ENCODE measurements around the gene AGTRAP.
A peak's percentile ranks its signal among the peaks of the same experiment; 100 is the strongest.

AGTRAP gene

DNA sequence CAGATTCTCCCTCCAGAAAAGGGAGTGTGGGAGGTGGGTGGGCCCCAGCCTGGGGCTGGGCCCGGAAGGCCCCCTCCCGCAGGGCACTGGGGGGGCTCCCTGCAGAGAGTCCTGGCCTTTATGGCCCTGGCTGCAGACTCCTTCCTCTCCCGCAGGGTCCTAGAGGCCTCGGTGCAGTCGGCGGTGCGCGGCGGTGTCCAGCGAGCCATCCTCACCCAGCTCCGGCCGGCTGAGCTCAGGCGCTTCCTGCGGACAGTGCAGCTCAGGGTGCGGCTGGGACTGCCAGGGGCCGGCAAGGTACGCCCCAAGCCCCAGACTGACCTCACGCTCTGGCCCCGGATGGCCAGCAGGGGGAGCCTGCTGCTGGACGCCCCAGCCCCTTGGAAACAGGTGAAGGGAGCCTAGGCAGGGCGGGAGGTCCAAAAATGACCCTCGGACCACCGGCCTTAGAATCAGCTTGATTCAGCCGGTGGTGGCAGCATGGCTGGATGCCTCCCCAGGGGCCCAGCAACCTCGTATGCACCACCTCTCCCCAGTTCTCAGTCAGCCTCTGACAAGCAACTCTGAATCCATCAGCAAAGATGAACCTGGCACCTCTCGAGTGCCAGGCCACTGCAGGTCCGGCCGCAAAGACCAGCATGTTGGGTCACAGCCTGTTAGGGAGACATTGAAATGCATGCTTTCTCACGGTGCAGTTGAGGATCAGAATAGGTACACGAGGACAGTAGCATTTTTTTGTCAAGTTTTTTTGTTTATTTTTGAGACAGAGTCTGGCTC lies 49.2 kb downstream of the AGTRAP start:
- DNase-seq, result peak; percentile 11

DNA sequence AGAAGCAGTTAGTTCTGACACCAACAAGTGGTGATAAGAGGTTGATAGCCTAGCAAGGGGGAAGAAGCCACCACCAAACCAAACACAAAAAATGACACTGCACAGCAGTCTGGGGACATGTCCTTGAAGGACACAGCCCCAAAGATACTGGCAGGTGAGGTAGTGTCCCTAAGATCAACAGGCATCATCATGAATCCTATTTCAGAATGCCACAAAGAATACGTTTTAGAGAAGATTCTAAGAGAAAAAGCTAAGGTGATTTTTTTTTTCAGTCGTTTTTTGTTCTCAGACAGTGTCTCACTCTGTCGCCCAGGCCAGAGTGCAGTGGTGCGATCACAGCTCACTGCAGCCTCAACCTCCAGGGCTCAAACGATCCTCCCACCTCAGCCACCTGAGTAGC lies 50.2 kb downstream of the AGTRAP start:
- no peak for DNase-seq

- peak; percentile 10 for DNase-seq
Measured at GRCh38 chr1:11787251-11787803, 51.4 kb downstream of the AGTRAP start.

- no peak for DNase-seq
Measured at GRCh38 chr1:11787804-11788436, 52.0 kb downstream of the AGTRAP start.

DNA sequence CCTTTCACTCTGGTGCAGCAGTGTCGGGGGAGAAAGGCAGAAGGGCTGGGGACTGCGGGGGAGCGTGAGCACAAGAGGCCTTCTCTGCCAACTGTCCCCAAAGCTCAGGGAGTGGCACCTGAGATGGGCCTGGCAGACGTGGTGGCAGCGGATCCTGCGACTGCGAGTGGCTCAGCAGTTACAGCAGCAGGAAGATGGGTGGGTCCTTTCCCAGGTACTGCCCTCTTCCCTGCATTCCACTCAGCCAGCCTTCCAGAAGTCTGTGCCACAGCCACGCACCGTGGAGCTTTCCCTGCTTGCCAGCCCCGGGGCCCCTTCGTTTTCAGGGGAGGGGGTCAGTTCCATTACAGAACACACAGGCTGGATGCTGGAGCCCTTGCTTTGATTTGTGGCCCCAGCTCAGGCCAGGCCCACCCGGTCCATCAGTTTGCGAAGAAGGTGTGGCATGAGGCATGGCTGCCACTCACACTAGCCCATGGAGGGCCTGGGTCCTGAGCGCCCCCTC lies 52.7 kb downstream of the AGTRAP start:
- no peak for DNase-seq

DNA sequence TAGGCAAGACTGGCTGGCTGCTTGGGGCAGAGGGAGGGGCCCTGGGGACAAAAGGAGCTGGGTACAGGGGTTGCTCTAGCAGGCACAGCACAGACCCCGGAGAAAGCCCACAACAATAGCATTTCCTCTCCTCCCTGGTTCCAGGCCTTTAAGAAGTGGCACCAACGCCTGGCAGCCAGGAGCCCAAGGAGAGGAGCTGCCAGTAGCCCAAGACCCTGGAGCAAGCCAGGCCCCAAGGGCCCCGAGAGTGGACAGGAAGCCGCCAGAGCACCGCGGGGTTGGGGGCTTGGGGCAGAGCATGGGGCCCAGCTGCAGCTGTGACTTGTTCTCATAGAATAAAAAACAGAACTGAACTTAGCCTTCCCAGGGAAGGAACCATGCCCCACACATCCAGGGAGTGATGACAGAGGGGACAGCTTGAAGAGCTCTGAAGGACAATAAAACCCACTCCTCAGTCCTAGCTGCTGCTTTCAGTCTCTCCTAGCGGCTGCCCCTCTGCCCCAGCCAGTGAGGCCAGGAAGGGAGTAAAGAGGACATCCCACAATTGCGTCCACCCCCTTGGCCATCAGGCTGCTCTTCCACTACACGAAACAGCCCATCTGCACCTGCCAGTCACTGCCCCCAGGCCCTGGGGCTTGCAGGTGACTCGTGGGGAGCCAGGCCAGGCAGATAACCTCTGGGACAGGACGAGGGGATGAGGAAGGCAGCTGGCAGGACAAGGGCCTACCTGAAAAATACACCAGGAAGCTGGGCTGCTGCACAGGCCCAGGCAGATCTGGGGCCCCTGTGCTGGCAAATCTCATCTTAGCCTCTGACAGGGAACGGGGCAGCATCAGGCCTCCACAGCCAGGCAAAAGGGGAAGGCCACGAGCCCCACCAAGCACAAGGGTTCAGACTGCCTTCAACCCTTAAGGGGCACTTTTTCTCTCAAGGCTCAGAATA lies 53.5 kb downstream of the AGTRAP start:
- no peak for DNase-seq

- DNase-seq, result no peak
Measured at GRCh38 chr1:11790101-11790879, 54.4 kb downstream of the AGTRAP start.

DNA sequence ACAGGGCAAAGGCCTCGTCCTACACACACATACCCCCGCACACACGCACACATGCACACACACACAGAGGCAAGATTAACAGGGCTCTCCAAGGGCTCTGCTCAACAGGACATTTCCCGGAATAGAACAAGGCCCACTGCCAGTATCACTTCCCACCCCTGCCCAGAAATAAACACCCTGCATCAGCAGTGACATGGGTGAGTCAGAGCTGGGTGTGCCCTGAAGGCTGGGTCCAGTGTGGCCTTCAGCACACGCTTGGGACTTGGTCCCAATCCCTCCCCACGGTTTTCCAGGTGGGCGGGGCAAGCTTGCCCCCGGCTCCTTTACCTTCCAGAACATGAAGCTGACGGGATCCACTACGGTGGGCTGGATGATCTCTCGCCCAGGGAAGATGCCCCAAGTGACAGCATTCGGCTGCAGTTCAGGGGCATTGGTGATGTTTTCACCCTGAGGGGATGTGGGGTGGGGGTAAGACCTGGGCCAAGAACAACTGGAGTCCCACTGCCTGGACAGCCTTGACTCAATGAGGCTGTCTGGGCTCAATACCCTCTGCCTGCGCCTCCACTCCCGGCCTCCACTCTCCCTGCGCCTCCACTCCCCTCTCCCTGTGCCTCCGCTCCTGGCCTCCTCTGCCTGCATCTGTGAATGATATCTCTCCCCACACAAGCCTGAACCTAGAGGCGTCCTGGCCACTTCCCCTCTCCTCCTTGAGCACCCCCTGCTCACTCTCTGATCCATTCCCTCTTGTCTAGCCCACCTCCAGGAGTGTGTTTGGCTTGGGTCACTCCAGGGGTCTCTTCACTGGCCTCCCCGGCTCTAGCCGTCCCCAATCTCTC lies 55.2 kb downstream of the AGTRAP start:
- DNase-seq, result no peak

- no peak for DNase-seq
Measured at GRCh38 chr1:11792106-11792505, 56.2 kb downstream of the AGTRAP start.

- no peak for DNase-seq
Measured at GRCh38 chr1:11793819-11794218, 57.9 kb downstream of the AGTRAP start.

GRCh38 chr1:11794446-11795237 lies 58.7 kb downstream of the AGTRAP start:
- no peak for DNase-seq

GRCh38 chr1:11795238-11795890 lies 59.4 kb downstream of the AGTRAP start:
- no peak for DNase-seq

- no peak for DNase-seq
Measured at GRCh38 chr1:11796036-11796828, 60.3 kb downstream of the AGTRAP start.

GRCh38 chr1:11797525-11798216 lies 61.7 kb downstream of the AGTRAP start:
- no peak for DNase-seq

- no peak for DNase-seq
Measured at GRCh38 chr1:11799099-11799498, 63.2 kb downstream of the AGTRAP start.

DNA sequence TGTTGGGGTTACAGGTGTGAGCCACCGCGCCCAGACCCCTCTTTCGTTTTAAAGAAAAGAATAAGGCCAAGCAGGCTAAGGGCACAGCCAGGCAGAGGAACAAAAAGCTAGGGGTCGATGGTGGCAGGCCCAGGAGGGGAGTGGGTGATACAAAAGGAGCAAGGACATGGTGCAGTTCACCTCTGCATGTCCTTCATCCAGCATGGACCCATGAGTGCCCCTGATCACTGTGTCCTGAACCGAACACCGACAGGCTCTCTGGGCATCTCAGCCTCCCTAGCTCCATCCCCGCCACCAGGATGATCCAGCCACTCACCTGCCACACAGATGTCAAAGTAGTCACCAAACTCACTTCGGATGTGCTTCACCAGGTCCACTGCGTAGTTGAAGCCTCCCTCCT lies 64.0 kb downstream of the AGTRAP start:
- DNase-seq, result no peak

- no peak for DNase-seq
Measured at GRCh38 chr1:11800391-11800755, 64.4 kb downstream of the AGTRAP start.

Data from NCI-H69 (cell line).